HepG2 (cell line): ENCODE results near the gene DENND4B. TPM values are rescaled to one million over a fixed set of nuclear protein-coding genes. Genes with fewer than 3 reads are reported as not detected.

Experiments used
- AGO2 ChIP-seq: fragments of 200-400 bp; formaldehyde crosslinking; optimal IDR thresholded peaks from 2 replicates; pipeline ENCODE3; 2017; ENCODE audit warnings: mild to moderate bottlenecking, low read depth, low read length, moderate library complexity
- ELF4 ChIP-seq: sonication (generic); formaldehyde crosslinking; IDR thresholded peaks from 2 replicates; pipeline ENCODE4 v1.5.0; 2020; ENCODE audit warnings: missing genetic modification reagents, mild to moderate bottlenecking, moderate library complexity, borderline replicate concordance
- NCOA2 ChIP-seq: sonication (generic); formaldehyde crosslinking; IDR thresholded peaks from 2 replicates; pipeline ENCODE4 v1.8.0; 2022; ENCODE audit warnings: inconsistent platforms
- NFE2 ChIP-seq: sonication (generic); formaldehyde crosslinking; IDR thresholded peaks from 2 replicates; pipeline ENCODE4 v1.4.0; 2020; ENCODE audit warnings: missing genetic modification reagents
- PHF8 ChIP-seq: sonication (generic); formaldehyde crosslinking; IDR thresholded peaks from 2 replicates; pipeline ENCODE4 v1.5.0; 2020; ENCODE audit warnings: missing genetic modification reagents
- POLR2AphosphoS2 ChIP-seq: IDR thresholded peaks from 2 replicates; pipeline ENCODE4 v1.6.1; 2011; ENCODE audit warnings: low read depth, low read length, improper control_type of control experiment
- PRDM4 ChIP-seq: sonication (generic); formaldehyde crosslinking; IDR thresholded peaks from 2 replicates; pipeline ENCODE4 v1.9.0; 2021; ENCODE audit warnings: missing genetic modification reagents, borderline replicate concordance
- RARA ChIP-seq: IDR thresholded peaks from 2 replicates; pipeline ENCODE4 v1.6.1; 2016; ENCODE audit warnings: missing genetic modification reagents, missing compliant biosample characterization
- SETDB1 ChIP-seq: sonication (generic); formaldehyde crosslinking; IDR thresholded peaks from 2 replicates; pipeline ENCODE4 v1.5.1; 2020; ENCODE audit warnings: missing genetic modification reagents, mild to moderate bottlenecking, borderline replicate concordance
- SOX13 ChIP-seq, 3 experiments: fragments of 450-650 bp in 1 of 3; sonication (generic) in 1 of 3; formaldehyde crosslinking in 1 of 3; IDR thresholded peaks in 2 of 3; conservative IDR thresholded peaks in 1 of 3; 2 replicates each; pipeline versions ENCODE4 v1.5.0 to v1.6.1; 2016 to 2020; ENCODE audit warnings: antibody characterized with exemption in 1 of 3, mild to moderate bottlenecking in 1 of 3, missing compliant biosample characterization in 1 of 3, missing genetic modification reagents in 1 of 3, moderate library complexity in 1 of 3
- ZNF10 ChIP-seq: sonication (generic); formaldehyde crosslinking; IDR thresholded peaks from 2 replicates; pipeline ENCODE4 v1.4.0; 2020; ENCODE audit warnings: mild to moderate bottlenecking, low read depth, missing genetic modification reagents, borderline replicate concordance
- ZNF235 ChIP-seq: sonication (generic); formaldehyde crosslinking; IDR thresholded peaks from 2 replicates; pipeline ENCODE4 v1.8.1; 2023; ENCODE audit warnings: mild to moderate bottlenecking, missing genetic modification reagents, borderline replicate concordance
- ZNF407 ChIP-seq: sonication (generic); formaldehyde crosslinking; IDR thresholded peaks from one replicate; pipeline ENCODE4 v1.5.1; 2020; ENCODE audit warnings: mild to moderate bottlenecking, missing genetic modification reagents; ENCODE audit errors: not compliant biosample characterization
- ZNF543 ChIP-seq: sonication (generic); formaldehyde crosslinking; IDR thresholded peaks from 2 replicates; pipeline ENCODE4 v1.4.0; 2020; ENCODE audit warnings: mild to moderate bottlenecking, missing genetic modification reagents
- ZNF546 ChIP-seq: sonication (generic); formaldehyde crosslinking; conservative IDR thresholded peaks from 2 replicates; pipeline ENCODE4 v1.8.1; 2023; ENCODE audit warnings: mild to moderate bottlenecking, missing genetic modification reagents
- ZNF605 ChIP-seq: sonication (generic); formaldehyde crosslinking; IDR thresholded peaks from 2 replicates; pipeline ENCODE4 v1.8.0; 2022; ENCODE audit warnings: mild to moderate bottlenecking, missing genetic modification reagents
- ZNF615 ChIP-seq: sonication (generic); formaldehyde crosslinking; IDR thresholded peaks from 2 replicates; pipeline ENCODE4 v1.5.0; 2020; ENCODE audit warnings: mild to moderate bottlenecking, missing genetic modification reagents, borderline replicate concordance
- ZNF703 ChIP-seq: sonication (generic); formaldehyde crosslinking; IDR thresholded peaks from 2 replicates; pipeline ENCODE4 v1.5.1; 2020; ENCODE audit warnings: missing genetic modification reagents, mild to moderate bottlenecking, moderate library complexity, borderline replicate concordance
- polyA plus RNA-seq, 8 experiments: library from polyadenylated mRNA; depleted of rRNA in 3 of 8; stranded (reverse) in 7 of 8; unstranded in 1 of 8; fragments of >200 nt; fragmentation: Illumina TruSeq in 4 of 8; extraction: Trizol in 4 of 8; gene quantifications; 2 replicates each; pipeline versions ENCODE4 v1.2.1 to v1.2.3, GENCODE V29; 2011 to 2016; ENCODE audit warnings: low read depth in 4 of 8, missing spikeins in 1 of 8, mixed read lengths in 1 of 8; ENCODE audit not compliant: insufficient read depth in 1 of 8
- total RNA-seq, 5 experiments: library from RNA; depleted of rRNA; stranded (reverse); fragments of >200 nt; fragmentation: Illumina TruSeq; extraction: Trizol; gene quantifications; 2 replicates each; pipeline ENCODE4 v1.2.3, GENCODE V29; 2016; ENCODE audit warnings: low read depth in 1 of 5

Gene DENND4B
- total and polyA plus RNA-seq, 2 of the 13 experiments (the other 11 are each of a cell fraction or from before 2014, with no cell fraction given) = 15.1 to 20.3 TPM

- TF ChIP-seq SETDB1 (CRISPR knock-in tag) (no peak), ZNF235 (no peak), POLR2AphosphoS2 (no peak), ZNF605 (no peak), AGO2 (peak; percentile 58), ZNF407 (CRISPR knock-in tag) (no peak), ZNF543 (CRISPR knock-in tag) (peak; percentile 73; the same call in 1 of the 2 replicates), RARA (CRISPR knock-in tag) (peak; percentile 27; the same call in 1 of the 2 replicates), ZNF703 (CRISPR knock-in tag) (no peak), ZNF10 (CRISPR knock-in tag) (no peak), NCOA2 (CRISPR knock-in tag) (no peak), ELF4 (CRISPR knock-in tag) (no peak), PHF8 (CRISPR knock-in tag) (peak; percentile 67; the same call in 1 of the 2 replicates), ZNF615 (no peak), NFE2 (CRISPR knock-in tag) (no peak), SOX13 (IDR thresholded peaks at IDR 0.05) (no peak), SOX13 (CRISPR knock-in tag; conservative IDR thresholded peaks at IDR 0.05 in 1 of 2, IDR thresholded peaks at IDR 0.05 in 1 of 2) (no peak), ZNF546 (no peak), PRDM4 (CRISPR knock-in tag) (no peak)
Measured at GRCh38 chr1:153945795-153946621, 510 bp downstream of the DENND4B start (continued).
